D721Med (cell line): ENCODE data around the gene ACTN4.

Experiments
- DNase-seq: peaks from one replicate; pipeline ENCODE4 v3.0.0; 2011; ENCODE audit warnings: low spot score; ENCODE audit not compliant: insufficient read length
- FAIRE-seq: peaks from 2 replicates; lab custom pipeline; 2011; peaks lifted over from hg19 to GRCh38; lab: Jason Lieb, UNC
- CTCF ChIP-seq: IDR thresholded peaks from 2 replicates; pipeline ENCODE4 v1.5.1; 2012; ENCODE audit warnings: mild to moderate bottlenecking, control low read depth; ENCODE audit not compliant: insufficient read depth; ENCODE audit errors: missing control alignments

The ACTN4 gene

GRCh38 chr19:38711726-38712153 is 64.3 kb downstream of the ACTN4 start:
- TF ChIP-seq CTCF: no peak
- FAIRE-seq (no peak), DNase-seq (no peak)

GRCh38 chr19:38712161-38712748 is 64.8 kb downstream of the ACTN4 start:
- no peak for TF ChIP-seq CTCF
- DNase-seq (no peak), FAIRE-seq (no peak)

- DNase-seq (no peak), FAIRE-seq (no peak)
- no peak for TF ChIP-seq CTCF
Measured at GRCh38 chr19:38713227-38713649, 65.8 kb downstream of the ACTN4 start.

- DNase-seq: no peak
- FAIRE-seq: no peak
- no peak for TF ChIP-seq CTCF
Measured at GRCh38 chr19:38713865-38714264, 66.4 kb downstream of the ACTN4 start.

- FAIRE-seq (no peak), DNase-seq (no peak)
- TF ChIP-seq CTCF: no peak
Measured at GRCh38 chr19:38714354-38714778, 66.9 kb downstream of the ACTN4 start.

- FAIRE-seq: no peak
- DNase-seq: no peak
- TF ChIP-seq CTCF: no peak
Measured at GRCh38 chr19:38715555-38715954, 68.1 kb downstream of the ACTN4 start.

GRCh38 chr19:38717051-38717450 is 69.6 kb downstream of the ACTN4 start:
- no peak for FAIRE-seq
- DNase-seq: no peak
- TF ChIP-seq CTCF: no peak
